A673 (cell line): ENCODE measurements around the gene TTLL7.

Source experiments
- CTCF ChIP-seq: fragments of 300-800, 200-600 bp; sonication (generic); conservative IDR thresholded peaks from 2 replicates; pipeline ENCODE4 v1.5.1; 2017; ENCODE audit warnings: low read depth, mild to moderate bottlenecking, antibody characterized with exemption, low read length, moderate library complexity, mixed read lengths
- EZH2 ChIP-seq: fragments of 200-600 bp; sonication (generic); IDR thresholded peaks from 2 replicates; pipeline ENCODE4 v1.6.1; 2017; ENCODE audit warnings: borderline replicate concordance, low read depth, mild to moderate bottlenecking, mixed read lengths, antibody characterized with exemption, low read length; ENCODE audit not compliant: poor library complexity, severe bottlenecking

- TF ChIP-seq CTCF (no peak), EZH2 (no peak)
Observed at GRCh38 chr1:83889707-83890106, 109.2 kb downstream of the TTLL7 start.
